ENCODE data around the gene CPXM1.
A peak's percentile ranks its signal among the peaks of the same experiment; 100 is the strongest.
"Not testable (repeated sequence)": the region's sequence is repeated elsewhere in the genome, so short reads cannot be mapped to it uniquely, and the experiment has no call there.

Gene CPXM1

GRCh38 chr20:2799688-2800520, 523 bp downstream of the CPXM1 start:
- DNase-seq, result peak; percentile 24

GRCh38 chr20:2799271-2799670, 1.2 kb downstream of the CPXM1 start:
- no peak for DNase-seq

- DNase-seq, result no peak
These were observed 1.6 kb downstream of the CPXM1 start for GRCh38 chr20:2798814-2799213.

- no peak for DNase-seq
These were observed 2.2 kb downstream of the CPXM1 start for GRCh38 chr20:2798095-2798805.

GRCh38 chr20:2797136-2797983, 3.1 kb downstream of the CPXM1 start:
- DNase-seq, result no peak

- no peak for DNase-seq
These were observed 4.3 kb downstream of the CPXM1 start for GRCh38 chr20:2796011-2796660.

- DNase-seq, result no peak
These were observed 5.0 kb downstream of the CPXM1 start for GRCh38 chr20:2795451-2795850.

GRCh38 chr20:2794866-2795447, 5.5 kb downstream of the CPXM1 start:
- DNase-seq, result no peak

GRCh38 chr20:2794202-2794748, 6.2 kb downstream of the CPXM1 start:
- DNase-seq, result no peak

- no peak for DNase-seq
These were observed 7.0 kb downstream of the CPXM1 start for GRCh38 chr20:2793471-2793870.

- DNase-seq, result no peak
These were observed 16.4 kb downstream of the CPXM1 start for GRCh38 chr20:2783908-2784566.

- DNase-seq, result no peak
These were observed 19.5 kb downstream of the CPXM1 start for GRCh38 chr20:2780948-2781347.

- no peak for DNase-seq
These were observed 21.7 kb downstream of the CPXM1 start for GRCh38 chr20:2778602-2779321.

GRCh38 chr20:2775139-2775538, 25.3 kb downstream of the CPXM1 start:
- DNase-seq, result no peak

- no peak for DNase-seq
These were observed 26.6 kb downstream of the CPXM1 start for GRCh38 chr20:2773812-2774211.

GRCh38 chr20:2771631-2772080, 28.8 kb downstream of the CPXM1 start:
- DNase-seq, result no peak

GRCh38 chr20:2770091-2770490, 30.3 kb downstream of the CPXM1 start:
- DNase-seq, result not testable (repeated sequence)

- no peak for DNase-seq
These were observed 31.8 kb downstream of the CPXM1 start for GRCh38 chr20:2768632-2769015.

- no peak for DNase-seq
These were observed 32.4 kb downstream of the CPXM1 start for GRCh38 chr20:2767768-2768631.

GRCh38 chr20:2763186-2763585, 37.2 kb downstream of the CPXM1 start:
- no peak for DNase-seq

Measured in activated CD4-positive, alpha-beta T cell treated with anti-CD3 and anti-CD28 coated beads for 48 hours (primary cell).